Ascending aorta (tissue), 2 donors: ENCODE data around the gene ZIC4. TPM values are rescaled to one million over a fixed set of nuclear protein-coding genes. Genes with fewer than 3 reads are reported as not detected.
A peak's percentile ranks its signal among the peaks of the same experiment; 100 is the strongest.

Source experiments
- DNase-seq, 2 donors: peaks; one replicate each; pipeline ENCODE4 v3.0.0-alpha.2; 2019; ENCODE audit warnings: low spot score in 2 of 2
- H3K27ac ChIP-seq, 2 donors: fragments of 200-600 bp; sonication (generic); one replicate each; pipeline ENCODE4 v1.5.1; 2016 to 2017; ENCODE audit warnings: mild to moderate bottlenecking in 1 of 2
- H3K27me3 ChIP-seq: fragments of 200-600 bp; sonication (generic); one replicate; pipeline ENCODE4 v1.5.1; 2017
- H3K36me3 ChIP-seq, 2 donors: fragments of 200-600 bp; sonication (generic); one replicate each; pipeline ENCODE4 v1.5.1; 2016
- H3K4me1 ChIP-seq, 2 donors: fragments of 200-600 bp; sonication (generic); one replicate each; pipeline ENCODE4 v1.5.1; 2016 to 2017; ENCODE audit warnings: mild to moderate bottlenecking in 1 of 2
- H3K4me3 ChIP-seq, 2 donors: fragments of 200-600 bp; sonication (generic); one replicate each; pipeline ENCODE4 v1.5.1; 2016 to 2017; ENCODE audit warnings: mild to moderate bottlenecking in 1 of 2
- H3K9me3 ChIP-seq, 2 donors: fragments of 200-600 bp; sonication (generic); one replicate each; pipeline ENCODE4 v1.5.1; 2016
- CTCF ChIP-seq, 3 experiments: fragments of 200-600 bp in 2 of 3; fragments of 450-650 bp in 1 of 3; sonication (generic) in 2 of 3; IDR thresholded peaks; one replicate each; pipeline ENCODE4 v1.5.1; 2016 to 2019; ENCODE audit warnings: antibody characterized with exemption in 3 of 3, mild to moderate bottlenecking in 1 of 3, moderate library complexity in 1 of 3
- intact Hi-C: fragments of 100-400 bp; cut with DNase I; formaldehyde crosslinking; loops from one replicate; pipeline ENCODE4 v1.15.1; 2023
- total RNA-seq: library from RNA; depleted of rRNA; stranded (reverse); fragments of >200 nt; gene quantifications from one replicate; pipeline ENCODE4 v1.1.0, GENCODE V29; 2016

Gene ZIC4
- total RNA-seq, 1 donor from 2014 or later, result not detected

DNA sequence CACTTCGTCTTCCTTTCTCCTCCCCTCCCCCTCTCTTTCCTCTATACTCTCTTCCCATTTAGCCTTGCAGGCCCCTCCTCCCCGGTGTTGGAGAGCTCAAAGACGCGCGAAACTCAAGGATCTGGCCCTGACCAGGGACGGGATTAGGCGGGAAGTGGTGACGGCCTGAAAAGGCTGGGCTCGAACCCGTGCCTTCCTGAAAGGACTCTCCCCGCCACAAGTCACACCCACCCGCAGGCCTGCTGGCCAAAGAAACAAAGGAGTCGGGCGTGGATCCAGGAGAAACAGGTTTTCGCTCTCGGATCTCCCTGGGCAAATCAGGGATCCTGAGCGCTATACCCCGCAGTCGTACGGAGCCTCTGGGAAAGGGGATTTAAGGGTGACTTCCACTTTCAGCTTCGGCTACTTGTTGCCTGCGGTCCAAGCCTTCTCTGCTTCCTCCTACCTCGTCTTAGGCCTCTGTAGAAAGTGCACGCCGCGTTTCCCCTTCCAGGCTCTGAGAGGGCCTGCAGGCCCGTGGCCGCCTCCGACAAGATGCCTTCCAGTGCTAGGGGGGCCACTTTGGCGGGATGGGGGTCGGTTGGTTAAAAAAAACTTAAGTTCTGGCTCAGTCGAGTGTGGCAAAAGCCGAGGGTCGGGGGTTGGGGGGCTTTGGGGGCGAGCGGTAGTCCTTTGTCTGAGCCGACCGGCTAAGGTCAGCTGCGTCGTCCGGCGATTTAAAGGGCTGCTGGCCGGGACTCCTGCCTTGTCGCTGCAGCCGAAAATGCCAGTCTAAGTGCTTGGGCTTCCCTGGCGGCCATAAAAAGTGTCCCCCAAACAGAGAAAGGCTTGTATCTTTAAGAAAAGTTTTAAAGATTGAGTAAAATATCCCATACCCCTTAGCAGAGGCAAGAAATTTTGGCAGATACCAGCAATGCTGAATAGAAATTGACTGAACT, 8.2 kb downstream of the ZIC4 start:
- DNase-seq, result no peak
- peak overlapping the region in 1 of 2 donors; percentile 5 for H3K4me3 ChIP-seq
- intact Hi-C loops, result loop anchor here (10.0 kb wide), 1 partner anchor 677 kb away; no protein-coding TSS in a partner anchor
- no peak for TF ChIP-seq CTCF (IDR thresholded peaks at IDR 0.05)
- H3K27ac ChIP-seq, result no peak overlapping the region
- H3K4me1 ChIP-seq, result peaks cover 0 to 7% of the 10 kb centered on the region in 2 donors
- peaks cover 10% of the 10 kb centered on the region for H3K27me3 ChIP-seq
- no peaks in the 10 kb centered on the region for H3K9me3 ChIP-seq
- H3K36me3 ChIP-seq, result no peaks in the 10 kb centered on the region

GRCh38 chr3:147397155-147397874, 9.0 kb downstream of the ZIC4 start:
- Histone ChIP-seq H3K4me3 (peak overlapping the region; percentile 17 to 21), H3K27me3 (peaks cover 18% of the 10 kb centered on the region), H3K27ac (no peak overlapping the region), H3K36me3 (no peaks in the 10 kb centered on the region), H3K9me3 (no peaks in the 10 kb centered on the region), H3K4me1 (peaks cover 0 to 15% of the 10 kb centered on the region in 2 donors)
- intact Hi-C loops, result loop anchor here (10.0 kb wide), 1 partner anchor 677 kb away; no protein-coding TSS in a partner anchor
- DNase-seq, result no peak
- no peak for TF ChIP-seq CTCF (IDR thresholded peaks at IDR 0.05)

DNA sequence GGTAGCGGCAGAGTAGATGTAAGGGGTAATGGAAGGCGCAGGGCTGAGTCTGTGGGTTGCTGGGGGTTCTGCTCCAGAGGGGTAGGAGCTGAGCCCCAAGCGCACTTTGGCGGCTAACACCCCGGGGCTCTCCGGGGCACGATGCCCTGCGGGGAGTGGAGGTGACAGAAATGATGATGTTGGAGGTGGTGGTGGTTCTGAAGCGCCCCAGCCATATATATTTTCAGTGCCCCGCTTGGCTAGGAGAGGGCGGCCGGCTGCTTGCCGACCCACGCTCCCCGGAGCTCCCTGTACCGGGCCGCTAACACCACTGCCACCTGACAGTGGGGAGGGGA, 9.7 kb downstream of the ZIC4 start:
- intact Hi-C loops, result loop anchor here (10.0 kb wide), 1 partner anchor 678 kb away; no protein-coding TSS in a partner anchor
- TF ChIP-seq CTCF (IDR thresholded peaks at IDR 0.05), result no peak
- Histone ChIP-seq H3K4me1 (peaks cover 0 to 21% of the 10 kb centered on the region in 2 donors), H3K9me3 (no peaks in the 10 kb centered on the region), H3K27me3 (peaks cover 24% of the 10 kb centered on the region), H3K4me3 (peak overlapping the region in 1 of 2 donors; percentile 21), H3K36me3 (no peaks in the 10 kb centered on the region), H3K27ac (no peak overlapping the region)
- no peak for DNase-seq

DNA sequence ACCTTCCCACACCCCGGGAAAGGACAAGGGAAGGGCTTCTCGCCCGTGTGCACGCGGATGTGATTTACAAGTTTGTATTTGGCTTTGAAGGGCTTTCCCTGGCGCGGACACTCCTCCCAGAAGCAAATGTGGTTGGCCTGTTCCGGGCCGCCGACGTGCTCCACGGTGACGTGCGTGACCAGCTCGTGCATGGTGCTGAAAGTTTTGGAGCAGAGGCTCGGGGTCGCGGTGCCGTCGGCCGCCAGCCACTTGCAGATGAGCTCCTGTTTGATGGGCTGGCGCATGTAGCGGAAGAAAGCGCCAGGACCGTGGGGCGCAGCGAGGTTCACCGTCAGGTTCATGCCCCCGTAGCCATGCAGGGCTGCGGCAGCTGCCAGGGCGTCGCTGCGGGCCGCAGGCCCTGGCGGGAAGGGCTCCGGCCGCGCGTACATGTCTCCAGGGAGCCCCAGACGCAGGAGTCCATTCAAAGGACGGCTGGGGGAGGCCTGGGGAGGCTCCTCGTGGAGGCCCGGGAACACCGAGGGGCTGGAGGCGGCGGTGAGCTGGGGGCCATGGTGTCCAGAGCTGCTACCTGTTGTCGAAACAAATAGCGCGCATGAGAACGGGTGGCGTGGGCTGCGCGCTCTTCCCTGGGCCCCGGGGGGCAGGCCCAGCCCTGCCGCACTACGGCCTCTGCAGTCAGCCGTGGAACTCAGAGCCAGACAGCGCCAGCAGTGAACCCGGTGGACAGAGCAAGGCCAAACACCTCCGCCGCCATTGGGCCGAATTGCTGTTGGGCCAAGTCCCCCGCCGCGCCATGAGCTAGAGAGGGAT, 10.2 kb downstream of the ZIC4 start:
- TF ChIP-seq CTCF (IDR thresholded peaks at IDR 0.05), result no peak
- no peaks in the 10 kb centered on the region for H3K9me3 ChIP-seq
- intact Hi-C loops, result loop anchor here (10.0 kb wide), 1 partner anchor 679 kb away; no protein-coding TSS in a partner anchor
- no peaks in the 10 kb centered on the region for H3K36me3 ChIP-seq
- peaks cover 0 to 21% of the 10 kb centered on the region in 2 donors for H3K4me1 ChIP-seq
- H3K4me3 ChIP-seq, result peak overlapping the region in 1 of 2 donors; percentile 21
- H3K27me3 ChIP-seq, result peaks cover 29% of the 10 kb centered on the region
- DNase-seq, result no peak
- H3K27ac ChIP-seq, result no peak overlapping the region

GRCh38 chr3:147394884-147395225, 11.5 kb downstream of the ZIC4 start:
- Histone ChIP-seq H3K4me3 (no peak overlapping the region), H3K27me3 (peaks cover 37% of the 10 kb centered on the region), H3K4me1 (peaks cover 0 to 21% of the 10 kb centered on the region in 2 donors), H3K36me3 (no peaks in the 10 kb centered on the region), H3K27ac (no peak overlapping the region), H3K9me3 (no peaks in the 10 kb centered on the region)
- no peak for TF ChIP-seq CTCF (IDR thresholded peaks at IDR 0.05)
- intact Hi-C loops, result loop anchor here (10.0 kb wide), 1 partner anchor 680 kb away; no protein-coding TSS in a partner anchor
- no peak for DNase-seq
